Femur (tissue), 1 donor: ENCODE results near the gene GPT2.

Experiments
- DNase-seq: peaks from one replicate; pipeline ENCODE4 v3.0.0-alpha.2; 2017

Gene GPT2

DNA sequence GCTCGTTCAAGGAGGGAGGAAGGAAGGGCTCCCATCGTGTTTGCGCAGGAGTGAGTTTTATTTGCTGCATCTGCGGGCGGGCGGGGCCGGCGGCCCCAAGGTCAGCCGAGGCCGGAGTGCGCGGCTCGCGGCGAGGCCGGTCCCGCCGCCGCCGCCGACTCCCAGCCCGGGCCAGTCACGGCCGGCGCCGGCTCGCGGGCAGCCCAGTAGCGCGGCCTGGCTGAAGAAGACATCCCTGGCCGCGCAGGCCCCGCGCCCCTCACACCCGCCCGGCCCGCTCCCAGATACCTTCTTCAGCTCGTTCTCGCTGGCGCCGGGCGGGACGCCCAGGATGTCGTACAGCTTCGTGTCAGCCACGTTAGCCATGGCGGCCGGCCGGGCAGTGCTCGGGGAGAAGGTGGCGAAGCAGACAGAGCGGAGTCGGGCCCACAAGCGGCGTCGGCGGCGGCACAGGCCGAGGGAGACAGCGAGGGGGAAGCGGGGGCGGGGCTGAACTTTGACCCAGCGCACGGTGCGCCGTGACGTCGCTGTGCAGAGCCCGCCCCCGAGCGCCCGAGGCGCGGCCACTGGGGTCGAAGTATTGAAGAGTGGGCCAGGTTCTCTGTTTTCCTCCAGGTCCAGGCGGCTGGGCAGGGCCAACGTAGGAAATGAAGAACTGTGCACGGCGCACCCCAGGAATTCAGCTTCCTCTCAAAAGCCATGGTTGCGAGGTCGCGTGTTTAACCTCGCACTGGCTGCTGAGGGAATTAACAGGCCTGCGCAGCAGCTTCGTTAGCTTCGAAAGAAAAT, 89.2 kb downstream of the GPT2 start, which contains the start of gene DNAJA2:
Gene DNAJA2 (minus strand): TSS at position 468 of the 789 bp plus-strand sequence. CDS start 102 bp downstream, at position 366.
- DNase-seq: peak; percentile 94

DNA sequence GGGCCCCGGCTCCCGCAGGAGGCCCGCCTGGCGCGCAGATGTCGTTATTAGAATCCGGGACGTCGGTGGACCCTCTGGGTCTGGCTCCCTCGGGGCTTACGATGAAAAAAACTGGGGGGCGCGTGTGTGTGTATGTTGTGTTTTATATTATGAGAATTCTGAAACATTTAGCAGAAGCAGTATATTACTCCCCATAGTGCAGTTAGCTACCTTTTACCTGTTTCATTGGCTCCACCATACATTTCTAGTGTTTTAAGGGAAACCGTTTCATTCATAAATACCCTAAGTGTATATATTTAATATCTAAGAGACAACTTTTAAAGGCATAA, 89.8 kb downstream of the GPT2 start:
- DNase-seq: no peak

DNA sequence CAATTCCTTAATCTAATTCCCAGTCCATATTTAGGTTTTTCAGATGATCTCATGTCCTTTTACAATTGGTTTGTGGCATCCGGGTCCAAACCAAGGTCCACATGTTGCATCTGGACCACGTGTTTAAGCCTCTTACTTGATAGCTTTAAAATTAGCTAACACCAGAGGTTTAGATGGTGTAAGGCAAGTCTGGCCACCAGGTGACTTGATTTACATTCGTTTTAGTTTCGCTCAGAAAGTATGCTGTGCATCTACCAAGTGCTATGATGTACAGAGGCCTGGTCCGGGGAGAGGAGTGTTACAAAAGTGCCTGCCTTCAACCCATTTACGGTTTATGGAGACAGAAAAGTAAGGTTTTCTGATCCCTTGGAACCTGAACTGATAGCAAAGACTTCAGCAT, 90.2 kb downstream of the GPT2 start:
- DNase-seq: no peak

DNA sequence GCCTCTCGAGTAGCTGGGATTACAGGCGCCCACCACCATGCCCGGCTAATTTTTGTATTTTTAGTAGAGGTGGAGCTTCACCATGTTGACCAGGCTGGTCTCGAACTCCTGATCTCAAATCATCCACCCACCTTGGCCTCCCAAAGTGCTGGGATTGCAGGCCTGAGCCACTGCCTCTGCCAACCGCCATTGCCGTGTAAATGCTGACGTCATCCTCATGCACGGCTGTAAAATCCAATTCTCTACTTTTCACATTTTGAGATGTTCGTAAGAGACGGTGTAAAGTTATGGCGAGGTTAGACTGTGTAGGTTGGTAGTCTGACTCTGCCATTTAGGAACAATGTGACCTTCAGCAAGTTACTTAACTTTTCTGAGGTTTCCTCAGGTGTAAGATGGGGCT, 91.0 kb downstream of the GPT2 start:
- DNase-seq: no peak

DNA sequence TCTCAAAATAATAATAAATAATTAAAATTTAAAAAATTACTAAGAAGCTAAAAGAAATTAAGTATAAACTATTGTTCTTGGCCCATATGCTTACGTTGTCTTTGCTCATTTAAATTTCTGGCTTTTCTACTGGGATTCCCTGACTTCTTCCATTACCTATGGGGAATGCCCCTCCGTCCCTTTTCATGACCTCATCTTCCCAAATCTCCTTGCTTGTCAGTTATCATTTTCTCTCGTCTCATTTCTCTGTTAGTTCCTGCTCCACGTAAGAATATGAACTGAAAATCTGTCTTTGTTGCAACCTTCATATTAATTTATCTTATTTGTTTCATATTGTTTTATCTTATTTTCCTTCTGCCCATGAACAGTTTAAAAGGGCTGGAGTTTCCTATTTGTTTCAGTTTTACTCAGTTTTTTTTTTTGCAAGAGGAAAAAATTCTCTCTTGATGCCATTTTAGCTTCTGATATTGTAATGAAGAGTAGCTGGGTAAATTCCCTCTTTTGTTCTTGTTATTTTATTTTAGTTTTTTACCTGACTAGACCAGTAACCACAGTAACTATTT, 91.8 kb downstream of the GPT2 start:
- DNase-seq: no peak

DNA sequence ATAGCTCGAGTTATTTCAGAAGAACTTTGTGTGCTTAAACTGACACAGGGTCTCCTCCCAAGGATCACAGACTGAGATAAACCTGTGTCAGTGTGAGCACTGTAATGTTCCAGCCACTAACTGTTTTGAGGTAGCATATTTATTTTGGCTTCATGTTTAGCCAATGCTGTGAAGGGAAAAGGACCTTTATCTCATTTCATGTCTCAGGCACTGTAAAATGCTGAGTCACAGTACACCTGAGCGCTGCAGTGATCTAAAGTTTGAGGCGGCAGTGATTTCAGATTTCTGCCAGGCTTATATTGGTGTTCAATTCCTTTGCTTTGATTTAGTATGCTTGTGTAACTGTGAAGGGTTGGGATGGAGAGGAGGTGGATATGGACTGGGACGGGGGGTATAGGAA, 92.4 kb downstream of the GPT2 start:
- no peak for DNase-seq
